ENCODE results near the gene ABCC12. TPM values are rescaled to one million over a fixed set of nuclear protein-coding genes. Genes with fewer than 3 reads are reported as not detected.

ABCC12 gene
- total RNA-seq, 1 experiment from 2014 or later, result not detected

GRCh38 chr16:48204825-48205151, 49.0 kb upstream of the ABCC12 start:
- RAD21 ChIA-PET (ENCODE audit: low non-redundant PET in 1 of 2, low total read pairs in 2 of 2, uncharacterized antibody in 2 of 2, unreplicated experiment in 2 of 2), result no interaction called here
- Histone ChIP-seq H3K4me3 (replicated peaks in 1 of 2; ENCODE audit: low read depth in 1 of 2, low read length in 2 of 2) (no peak overlapping the region), H3K27me3 (ENCODE audit: insufficient read depth, low read length) (no peaks in the 10 kb centered on the region), H4K20me1 (ENCODE audit: insufficient read depth) (no peaks in the 10 kb centered on the region), H3K79me2 (ENCODE audit: insufficient read depth, low read length) (no peaks in the 10 kb centered on the region), H3K36me3 (ENCODE audit: control insufficient read depth in 1 of 2, insufficient read depth in 2 of 2, low read length in 2 of 2) (no peaks in the 10 kb centered on the region), H3K4me1 (ENCODE audit: control insufficient read depth in 1 of 2, insufficient read depth in 2 of 2, low read length in 2 of 2) (peaks cover 0 to 4% of the 10 kb centered on the region in 2 experiments; a peak in 1 of 4 replicates), H3K27ac (ENCODE audit: low read depth, low read length) (no peak overlapping the region), H3K9me3 (ENCODE audit: control insufficient read depth in 1 of 2, insufficient read depth in 1 of 2, low read depth in 1 of 2, low read length in 2 of 2) (no peaks in the 10 kb centered on the region), H2AFZ (ENCODE audit: low read depth, low read length, poor library complexity, severe bottlenecking) (no peak overlapping the region), H3K4me2 (ENCODE audit: low read length) (no peak overlapping the region), H3K9me2 (ENCODE audit: insufficient read depth) (no peaks in the 10 kb centered on the region), H3K9ac (ENCODE audit: low read length) (no peak overlapping the region)
- TF ChIP-seq CTCF (IDR thresholded peaks at IDR 0.05 in 2 of 3, conservative IDR thresholded peaks at IDR 0.05 in 1 of 3; ENCODE audit: borderline replicate concordance in 1 of 3, insufficient read depth in 1 of 3, low read depth in 2 of 3, low read length in 2 of 3) (no peak), ZNF274 (IDR thresholded peaks at IDR 0.05; ENCODE audit: low read depth, low read length) (no peak), TCF7L2 (IDR thresholded peaks at IDR 0.05; ENCODE audit: borderline replicate concordance, extremely low read depth, insufficient read depth, insufficient read length) (no peak), JUND (IDR thresholded peaks at IDR 0.05) (no peak), FOSL1 (IDR thresholded peaks at IDR 0.05; ENCODE audit: low read depth) (no peak), ELF1 (IDR thresholded peaks at IDR 0.05; ENCODE audit: borderline replicate concordance, low read depth) (no peak)
- no peak for ATAC-seq
- no peak for DNase-seq (ENCODE audit: low read depth, low spot score)
- intact Hi-C loops (cut with micrococcal nuclease), result no loop called here
- CTCF ChIA-PET, result no interaction called here
- POLR2A ChIA-PET, result no interaction called here
- no TSS peak for BruUV-seq (replicated peaks)

- Histone ChIP-seq H3K79me2 (ENCODE audit: insufficient read depth, low read length) (no peaks in the 10 kb centered on the region), H4K20me1 (ENCODE audit: insufficient read depth) (no peaks in the 10 kb centered on the region), H3K9me2 (ENCODE audit: insufficient read depth) (no peaks in the 10 kb centered on the region), H3K4me1 (ENCODE audit: control insufficient read depth in 1 of 2, insufficient read depth in 2 of 2, low read length in 2 of 2) (peaks cover 0 to 4% of the 10 kb centered on the region in 2 experiments; a peak in 1 of 4 replicates), H3K4me3 (replicated peaks in 1 of 2; ENCODE audit: low read depth in 1 of 2, low read length in 2 of 2) (no peak overlapping the region), H2AFZ (ENCODE audit: low read depth, low read length, poor library complexity, severe bottlenecking) (no peak overlapping the region), H3K27me3 (ENCODE audit: insufficient read depth, low read length) (no peaks in the 10 kb centered on the region), H3K9ac (ENCODE audit: low read length) (no peak overlapping the region), H3K27ac (ENCODE audit: low read depth, low read length) (no peak overlapping the region), H3K9me3 (ENCODE audit: control insufficient read depth in 1 of 2, insufficient read depth in 1 of 2, low read depth in 1 of 2, low read length in 2 of 2) (no peaks in the 10 kb centered on the region), H3K4me2 (ENCODE audit: low read length) (no peak overlapping the region), H3K36me3 (ENCODE audit: control insufficient read depth in 1 of 2, insufficient read depth in 2 of 2, low read length in 2 of 2) (no peaks in the 10 kb centered on the region)
- ChIA-PET CTCF (no interaction called here), POLR2A (no interaction called here), RAD21 (ENCODE audit: low non-redundant PET in 1 of 2, low total read pairs in 2 of 2, uncharacterized antibody in 2 of 2, unreplicated experiment in 2 of 2) (no interaction called here)
- ATAC-seq, result no peak
- intact Hi-C loops (cut with micrococcal nuclease), result no loop called here
- TF ChIP-seq SP1 (IDR thresholded peaks at IDR 0.05; ENCODE audit: low read depth), result no peak
- no peak for TF ChIP-seq REST (IDR thresholded peaks at IDR 0.05; ENCODE audit: low read depth)
- BruUV-seq (replicated peaks), result no TSS peak
- DNase-seq (ENCODE audit: low read depth, low spot score), result no peak
Observed at GRCh38 chr16:48203974-48204824, 48.4 kb upstream of the ABCC12 start.

Measured in HCT116 (cell line).